Measurements from ENCODE around the gene ZBTB8A. TPM values are rescaled to one million over a fixed set of nuclear protein-coding genes. Genes with fewer than 3 reads are reported as not detected.

The ZBTB8A gene
- polyA plus RNA-seq, 1 of the 3 experiments (the other 2 are of a cell fraction): 1.3 TPM

DNA sequence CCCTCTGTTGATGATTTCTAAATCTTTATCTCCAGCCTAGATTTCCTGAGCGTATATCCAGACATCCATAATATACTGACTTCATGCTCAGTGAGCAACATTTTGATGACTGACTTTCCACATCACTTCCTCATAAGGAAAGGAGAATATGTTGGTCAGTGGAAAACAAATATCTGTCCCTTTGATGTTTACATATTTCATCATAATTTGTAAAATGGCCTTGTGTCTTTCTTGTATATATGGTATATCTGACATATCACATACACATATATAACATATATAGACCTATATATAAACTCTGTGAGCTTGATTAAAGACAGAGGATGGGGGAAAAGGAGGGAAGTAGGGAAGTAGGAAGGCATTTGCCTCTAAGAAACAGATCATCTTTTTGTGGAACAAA lies 18.6 kb downstream of the ZBTB8A start:
- Histone ChIP-seq H3K27me3 (ENCODE audit: insufficient read depth) (no peaks in the 10 kb centered on the region), H4K20me1 (ENCODE audit: insufficient read depth) (no peaks in the 10 kb centered on the region), H3K9me3 (no peaks in the 10 kb centered on the region), H3K79me2 (ENCODE audit: insufficient read depth) (no peaks in the 10 kb centered on the region), H3K4me1 (ENCODE audit: control insufficient read depth in 1 of 2, insufficient read depth in 2 of 2, low read depth in 1 of 2, low read length in 1 of 2) (no peaks in the 10 kb centered on the region), H3F3A (replicated peaks; ENCODE audit: insufficient read depth) (no peaks in the 10 kb centered on the region), H3K9ac (no peak overlapping the region), H3K4me2 (no peak overlapping the region), H3K9me2 (no peaks in the 10 kb centered on the region), H3K27ac (ENCODE audit: low read depth in 2 of 2, low read length in 1 of 2) (no peak overlapping the region), H3K4me3 (ENCODE audit: low read depth in 2 of 2, low read length in 1 of 2) (no peak overlapping the region), H2AFZ (ENCODE audit: low read depth) (no peak overlapping the region), H3K36me3 (replicated peaks in 1 of 2; ENCODE audit: control insufficient read depth in 1 of 2, insufficient read depth in 2 of 2, low read length in 1 of 2) (peaks cover 0 to 22% of the 10 kb centered on the region in 2 experiments)
- 100% methylated on average over 1 of the region's 1 CpG for WGBS (ENCODE audit: low lambda C conversion rate)
- TF ChIP-seq MXI1 (IDR thresholded peaks at IDR 0.05; ENCODE audit: low read depth, low read length) (no peak), TCF12 (IDR thresholded peaks at IDR 0.05) (no peak), TEAD4 (IDR thresholded peaks at IDR 0.05; ENCODE audit: borderline replicate concordance, insufficient read depth) (no peak), RFX5 (IDR thresholded peaks at IDR 0.05; ENCODE audit: low read length) (no peak), FOXM1 (IDR thresholded peaks at IDR 0.05; ENCODE audit: low read depth) (no peak), SIN3A (IDR thresholded peaks at IDR 0.05; ENCODE audit: borderline replicate concordance, low read depth, low read length) (no peak), MEF2A (IDR thresholded peaks at IDR 0.05; ENCODE audit: borderline replicate concordance, low read depth) (no peak), NRF1 (IDR thresholded peaks at IDR 0.05; ENCODE audit: low read depth, low read length) (no peak), EZH2phosphoT487 (IDR thresholded peaks at IDR 0.05; ENCODE audit: borderline replicate concordance, low read depth) (no peak), RAD21 (IDR thresholded peaks at IDR 0.05; ENCODE audit: low read length) (no peak), SMC3 (IDR thresholded peaks at IDR 0.05; ENCODE audit: low read depth, low read length) (no peak), EP300 (IDR thresholded peaks at IDR 0.05; ENCODE audit: borderline replicate concordance in 1 of 2, low read depth in 1 of 2, low read length in 1 of 2) (no peak), ELF1 (IDR thresholded peaks at IDR 0.05) (no peak), GATA2 (CRISPR knock-in tag; IDR thresholded peaks at IDR 0.05) (no peak)
- TF ChIP-seq, protein P1, sequence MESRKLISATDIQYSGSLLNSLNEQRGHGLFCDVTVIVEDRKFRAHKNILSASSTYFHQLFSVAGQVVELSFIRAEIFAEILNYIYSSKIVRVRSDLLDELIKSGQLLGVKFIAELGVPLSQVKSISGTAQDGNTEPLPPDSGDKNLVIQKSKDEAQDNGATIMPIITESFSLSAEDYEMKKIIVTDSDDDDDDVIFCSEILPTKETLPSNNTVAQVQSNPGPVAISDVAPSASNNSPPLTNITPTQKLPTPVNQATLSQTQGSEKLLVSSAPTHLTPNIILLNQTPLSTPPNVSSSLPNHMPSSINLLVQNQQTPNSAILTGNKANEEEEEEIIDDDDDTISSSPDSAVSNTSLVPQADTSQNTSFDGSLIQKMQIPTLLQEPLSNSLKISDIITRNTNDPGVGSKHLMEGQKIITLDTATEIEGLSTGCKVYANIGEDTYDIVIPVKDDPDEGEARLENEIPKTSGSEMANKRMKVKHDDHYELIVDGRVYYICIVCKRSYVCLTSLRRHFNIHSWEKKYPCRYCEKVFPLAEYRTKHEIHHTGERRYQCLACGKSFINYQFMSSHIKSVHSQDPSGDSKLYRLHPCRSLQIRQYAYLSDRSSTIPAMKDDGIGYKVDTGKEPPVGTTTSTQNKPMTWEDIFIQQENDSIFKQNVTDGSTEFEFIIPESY (IDR thresholded peaks at IDR 0.05; ENCODE audit: borderline replicate concordance, low read depth): no peak
- no peak for DNase-seq
- CTCF ChIA-PET: interaction anchor here (0.6 kb wide), 1 partner anchor 13 kb away, joined by 3 read pairs; no protein-coding TSS in a partner anchor
- POLR2A ChIA-PET: no interaction called here

DNA sequence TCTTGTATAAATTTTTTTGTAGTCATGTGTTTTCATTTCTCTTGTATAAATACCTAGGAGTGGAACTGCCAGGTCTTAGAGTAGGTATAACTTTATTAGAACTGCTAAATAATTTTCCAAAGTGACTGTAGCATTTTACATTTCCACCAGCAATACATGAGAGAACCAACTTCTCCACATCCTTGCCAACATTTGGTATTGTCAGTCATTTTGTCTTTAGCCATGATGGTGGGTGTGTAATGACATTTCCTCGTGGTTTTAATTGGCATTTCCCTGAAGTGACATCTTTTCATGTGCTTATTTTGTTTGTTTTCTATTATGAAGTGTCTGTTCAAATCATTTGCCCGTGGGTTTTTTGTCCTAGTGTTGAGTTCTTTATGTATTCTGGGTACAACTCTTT lies 29.7 kb downstream of the ZBTB8A start:
- H3K79me2 ChIP-seq (ENCODE audit: insufficient read depth): peaks cover 4% of the 10 kb centered on the region; the same call in 1 of the 2 replicates
- DNase-seq: no peak
- ChIA-PET POLR2A (no interaction called here), CTCF (no interaction called here)
- H3K36me3 ChIP-seq (replicated peaks in 1 of 2; ENCODE audit: control insufficient read depth in 1 of 2, insufficient read depth in 2 of 2, low read length in 1 of 2): peaks cover 0 to 11% of the 10 kb centered on the region in 2 experiments
- H3K9me3 ChIP-seq: no peaks in the 10 kb centered on the region
- H3K9me2 ChIP-seq: no peaks in the 10 kb centered on the region
- H3K4me3 ChIP-seq (ENCODE audit: low read depth in 2 of 2, low read length in 1 of 2): no peak overlapping the region
- no peak overlapping the region for H2AFZ ChIP-seq (ENCODE audit: low read depth)
- no peak overlapping the region for H3K4me2 ChIP-seq
- no peak overlapping the region for H3K9ac ChIP-seq
- no peak overlapping the region for H3K27ac ChIP-seq (ENCODE audit: low read depth in 2 of 2, low read length in 1 of 2)
- no peaks in the 10 kb centered on the region for H3F3A ChIP-seq (replicated peaks; ENCODE audit: insufficient read depth)
- H4K20me1 ChIP-seq (ENCODE audit: insufficient read depth): no peaks in the 10 kb centered on the region
- no peaks in the 10 kb centered on the region for H3K27me3 ChIP-seq (ENCODE audit: insufficient read depth)
- H3K4me1 ChIP-seq (ENCODE audit: control insufficient read depth in 1 of 2, insufficient read depth in 2 of 2, low read depth in 1 of 2, low read length in 1 of 2): no peaks in the 10 kb centered on the region
- WGBS (ENCODE audit: low lambda C conversion rate): 69% methylated on average over 2 of the region's 2 CpGs
- TF ChIP-seq ELF1 (IDR thresholded peaks at IDR 0.05) (no peak), JUND (IDR thresholded peaks at IDR 0.05) (no peak), NFIC (IDR thresholded peaks at IDR 0.05; ENCODE audit: borderline replicate concordance) (no peak), GATA2 (CRISPR knock-in tag; IDR thresholded peaks at IDR 0.05) (no peak), RXRA (IDR thresholded peaks at IDR 0.05; ENCODE audit: borderline replicate concordance, low read depth) (no peak), SIN3A (IDR thresholded peaks at IDR 0.05; ENCODE audit: borderline replicate concordance, low read depth, low read length) (no peak), NRF1 (IDR thresholded peaks at IDR 0.05; ENCODE audit: low read depth, low read length) (no peak), MXI1 (IDR thresholded peaks at IDR 0.05; ENCODE audit: low read depth, low read length) (no peak), EP300 (IDR thresholded peaks at IDR 0.05; ENCODE audit: borderline replicate concordance in 1 of 2, low read depth in 1 of 2, low read length in 1 of 2) (no peak), RAD21 (IDR thresholded peaks at IDR 0.05; ENCODE audit: low read length) (no peak), FOXJ3 (CRISPR knock-in tag; IDR thresholded peaks at IDR 0.05) (no peak), TCF12 (IDR thresholded peaks at IDR 0.05) (no peak), TEAD4 (IDR thresholded peaks at IDR 0.05; ENCODE audit: borderline replicate concordance, insufficient read depth) (no peak)
- TF ChIP-seq, protein P2, sequence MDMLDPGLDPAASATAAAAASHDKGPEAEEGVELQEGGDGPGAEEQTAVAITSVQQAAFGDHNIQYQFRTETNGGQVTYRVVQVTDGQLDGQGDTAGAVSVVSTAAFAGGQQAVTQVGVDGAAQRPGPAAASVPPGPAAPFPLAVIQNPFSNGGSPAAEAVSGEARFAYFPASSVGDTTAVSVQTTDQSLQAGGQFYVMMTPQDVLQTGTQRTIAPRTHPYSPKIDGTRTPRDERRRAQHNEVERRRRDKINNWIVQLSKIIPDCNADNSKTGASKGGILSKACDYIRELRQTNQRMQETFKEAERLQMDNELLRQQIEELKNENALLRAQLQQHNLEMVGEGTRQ (IDR thresholded peaks at IDR 0.05; ENCODE audit: borderline replicate concordance, low read depth, low read length): no peak
- TF ChIP-seq, protein P3, sequence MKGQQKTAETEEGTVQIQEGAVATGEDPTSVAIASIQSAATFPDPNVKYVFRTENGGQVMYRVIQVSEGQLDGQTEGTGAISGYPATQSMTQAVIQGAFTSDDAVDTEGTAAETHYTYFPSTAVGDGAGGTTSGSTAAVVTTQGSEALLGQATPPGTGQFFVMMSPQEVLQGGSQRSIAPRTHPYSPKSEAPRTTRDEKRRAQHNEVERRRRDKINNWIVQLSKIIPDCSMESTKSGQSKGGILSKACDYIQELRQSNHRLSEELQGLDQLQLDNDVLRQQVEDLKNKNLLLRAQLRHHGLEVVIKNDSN (IDR thresholded peaks at IDR 0.05; ENCODE audit: borderline replicate concordance, low read depth): no peak
- TF ChIP-seq, protein P4, sequence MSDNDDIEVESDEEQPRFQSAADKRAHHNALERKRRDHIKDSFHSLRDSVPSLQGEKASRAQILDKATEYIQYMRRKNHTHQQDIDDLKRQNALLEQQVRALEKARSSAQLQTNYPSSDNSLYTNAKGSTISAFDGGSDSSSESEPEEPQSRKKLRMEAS (IDR thresholded peaks at IDR 0.05; ENCODE audit: low read depth): no peak
- TF ChIP-seq, protein P1 (IDR thresholded peaks at IDR 0.05; ENCODE audit: borderline replicate concordance, low read depth): no peak

Data from SK-N-SH (cell line).